ENCODE results near the gene STIM1.

The STIM1 gene

GRCh38 chr11:3843326-3843725, 12.1 kb upstream of the STIM1 start:
- H3K4me2 ChIP-seq (ENCODE audit: insufficient read depth, low read length), result no peak overlapping the region
- ATAC-seq (ENCODE audit: insufficient read depth, low read depth), result no peak

GRCh38 chr11:3845246-3845645, 10.2 kb upstream of the STIM1 start:
- ATAC-seq (ENCODE audit: insufficient read depth, low read depth) (no peak), DNase-seq (no peak)
- no peak overlapping the region for H3K4me2 ChIP-seq (ENCODE audit: insufficient read depth, low read length)
- no peak overlapping the region for H3K4me3 ChIP-seq (ENCODE audit: low read depth in 1 of 2, low read length in 2 of 2)
- H3K9me3 ChIP-seq (ENCODE audit: insufficient read depth, low read length, severe bottlenecking), result no peaks in the 10 kb centered on the region
- H3K27me3 ChIP-seq (ENCODE audit: insufficient read depth, low read length, poor library complexity), result no peaks in the 10 kb centered on the region
- H3K4me1 ChIP-seq (ENCODE audit: insufficient read depth, low read length), result peaks cover 16% of the 10 kb centered on the region
- no peak overlapping the region for H3K9ac ChIP-seq (ENCODE audit: low read depth, low read length)
- TF ChIP-seq CTCF (IDR thresholded peaks at IDR 0.05; ENCODE audit: borderline replicate concordance, extremely low read depth, low read length, poor library complexity, severe bottlenecking), result no peak
- TF ChIP-seq EZH2 (IDR thresholded peaks at IDR 0.05; ENCODE audit: borderline replicate concordance, low read depth, low read length, severe bottlenecking), result no peak
- no peak overlapping the region for H2AFZ ChIP-seq (ENCODE audit: low read depth, low read length)
- peaks cover 2% of the 10 kb centered on the region; the same call in 1 of the 2 replicates for H4K20me1 ChIP-seq (ENCODE audit: insufficient read depth, low read length)
- H3K79me2 ChIP-seq (ENCODE audit: insufficient read depth, low read length), result peaks cover 17% of the 10 kb centered on the region
- H3K27ac ChIP-seq (ENCODE audit: low read length), result no peak overlapping the region
- H3K36me3 ChIP-seq (ENCODE audit: insufficient read depth, low read length), result no peaks in the 10 kb centered on the region

More at GRCh38 chr11:3843326-3843725, 12.1 kb upstream of the STIM1 start:
- no peak for DNase-seq
- H4K20me1 ChIP-seq (ENCODE audit: insufficient read depth, low read length), result peaks cover 18% of the 10 kb centered on the region
- no peak overlapping the region for H3K27ac ChIP-seq (ENCODE audit: low read length)
- H2AFZ ChIP-seq (ENCODE audit: low read depth, low read length), result no peak overlapping the region
- H3K4me3 ChIP-seq (ENCODE audit: low read depth in 1 of 2, low read length in 2 of 2), result no peak overlapping the region
- no peak for TF ChIP-seq CTCF (IDR thresholded peaks at IDR 0.05; ENCODE audit: borderline replicate concordance, extremely low read depth, low read length, poor library complexity, severe bottlenecking)
- TF ChIP-seq EZH2 (IDR thresholded peaks at IDR 0.05; ENCODE audit: borderline replicate concordance, low read depth, low read length, severe bottlenecking), result no peak
- peaks cover 36% of the 10 kb centered on the region for H3K79me2 ChIP-seq (ENCODE audit: insufficient read depth, low read length)
- H3K9ac ChIP-seq (ENCODE audit: low read depth, low read length), result no peak overlapping the region
- H3K4me1 ChIP-seq (ENCODE audit: insufficient read depth, low read length), result peaks cover 31% of the 10 kb centered on the region
- no peaks in the 10 kb centered on the region for H3K27me3 ChIP-seq (ENCODE audit: insufficient read depth, low read length, poor library complexity)
- peaks cover 5% of the 10 kb centered on the region; the same call in 1 of the 2 replicates for H3K36me3 ChIP-seq (ENCODE audit: insufficient read depth, low read length)
- H3K9me3 ChIP-seq (ENCODE audit: insufficient read depth, low read length, severe bottlenecking), result no peaks in the 10 kb centered on the region

- no peak overlapping the region for H3K27ac ChIP-seq (ENCODE audit: low read length)
- H4K20me1 ChIP-seq (ENCODE audit: insufficient read depth, low read length), result no peaks in the 10 kb centered on the region
- H3K79me2 ChIP-seq (ENCODE audit: insufficient read depth, low read length), result peaks cover 13% of the 10 kb centered on the region
- no peaks in the 10 kb centered on the region for H3K9me3 ChIP-seq (ENCODE audit: insufficient read depth, low read length, severe bottlenecking)
- no peak overlapping the region for H3K4me3 ChIP-seq (ENCODE audit: low read depth in 1 of 2, low read length in 2 of 2)
- no peak overlapping the region for H2AFZ ChIP-seq (ENCODE audit: low read depth, low read length)
- no peak overlapping the region for H3K9ac ChIP-seq (ENCODE audit: low read depth, low read length)
- TF ChIP-seq EZH2 (IDR thresholded peaks at IDR 0.05; ENCODE audit: borderline replicate concordance, low read depth, low read length, severe bottlenecking) (no peak), CTCF (IDR thresholded peaks at IDR 0.05; ENCODE audit: borderline replicate concordance, extremely low read depth, low read length, poor library complexity, severe bottlenecking) (no peak)
- H3K4me1 ChIP-seq (ENCODE audit: insufficient read depth, low read length), result peaks cover 16% of the 10 kb centered on the region
- no peaks in the 10 kb centered on the region for H3K27me3 ChIP-seq (ENCODE audit: insufficient read depth, low read length, poor library complexity)
- DNase-seq (no peak), ATAC-seq (ENCODE audit: insufficient read depth, low read depth) (no peak)
- H3K4me2 ChIP-seq (ENCODE audit: insufficient read depth, low read length), result no peak overlapping the region
- H3K36me3 ChIP-seq (ENCODE audit: insufficient read depth, low read length), result no peaks in the 10 kb centered on the region
Observed at GRCh38 chr11:3845670-3846069, 9.8 kb upstream of the STIM1 start.

Measured in DND-41 (cell line).